ENCODE results near the gene GALNT2. TPM values are rescaled to one million over a fixed set of nuclear protein-coding genes. Genes with fewer than 3 reads are reported as not detected.

The GALNT2 gene
- total and polyA plus RNA-seq, 2 experiments from 2014 or later = 17.8 to 48.3 TPM

DNA sequence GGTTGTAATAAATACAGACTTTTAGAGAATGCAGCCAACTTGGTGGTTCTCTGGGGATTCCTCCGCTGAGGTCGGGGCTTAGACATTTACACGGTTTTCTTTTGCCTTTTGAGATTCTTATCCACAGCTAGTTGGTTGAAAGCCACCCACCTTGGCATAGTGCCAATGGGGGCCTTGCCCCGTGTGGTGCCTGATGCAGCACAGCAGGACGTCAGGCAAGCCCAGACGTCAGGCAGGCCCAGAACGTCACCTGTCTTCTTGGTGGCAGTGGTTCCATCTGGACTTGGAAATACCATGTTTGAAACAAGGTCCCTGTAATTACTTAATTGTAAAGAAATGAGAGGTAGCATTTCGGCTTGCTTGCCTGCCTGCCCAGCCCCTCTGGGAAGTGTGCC lies 78.5 kb downstream of the GALNT2 start (continued):
- TF ChIP-seq ZNF462 (CRISPR knock-in tag; IDR thresholded peaks at IDR 0.05) = no peak
- no peak for TF ChIP-seq JUNB (IDR thresholded peaks at IDR 0.05; ENCODE audit: unreplicated experiment)
- no peak for TF ChIP-seq ZNF114 (CRISPR knock-in tag; IDR thresholded peaks at IDR 0.05)
- TF ChIP-seq ETS1 (IDR thresholded peaks at IDR 0.05) = no peak
- no peak for TF ChIP-seq NANOG (IDR thresholded peaks at IDR 0.05; ENCODE audit: borderline replicate concordance)
- TF ChIP-seq ZNF331 (CRISPR knock-in tag; IDR thresholded peaks at IDR 0.05; ENCODE audit: low read depth) = no peak
- no peak for TF ChIP-seq STAT1 (IDR thresholded peaks at IDR 0.05; ENCODE audit: unreplicated experiment)

DNA sequence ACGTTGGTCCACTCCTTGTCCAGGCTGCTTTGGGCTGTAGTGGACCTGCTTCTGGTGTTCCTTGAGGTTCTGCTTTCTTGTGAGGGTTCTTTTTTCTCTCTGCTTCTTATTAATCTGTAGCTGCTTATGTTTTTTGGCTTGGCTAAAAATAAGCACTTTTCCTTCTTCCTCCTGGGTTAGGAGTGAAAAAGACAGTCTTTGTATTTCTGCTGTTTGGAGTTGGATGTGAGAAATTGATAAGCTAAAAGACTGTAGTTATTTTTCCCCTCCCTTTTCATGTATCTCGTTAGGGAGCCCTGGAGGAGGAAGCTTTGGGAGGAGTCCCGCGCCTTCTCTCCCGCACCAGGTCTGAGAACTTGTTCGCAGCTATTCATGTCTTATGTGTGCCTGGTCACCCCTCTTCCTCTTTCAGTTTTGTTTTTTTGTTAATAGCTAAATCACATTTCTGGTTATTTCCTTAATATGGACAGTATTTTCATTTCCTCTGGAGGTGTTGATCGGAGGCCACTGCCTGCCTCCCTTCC lies 79.0 kb downstream of the GALNT2 start:
- Histone ChIP-seq H2AFZ (no peak overlapping the region), H3K9me2 (ENCODE audit: insufficient read depth) (peaks cover 6% of the 10 kb centered on the region; the same call in 1 of the 2 replicates), H3K36me3 (ENCODE audit: insufficient read depth) (no peaks in the 10 kb centered on the region), H3K79me2 (replicated peaks; ENCODE audit: insufficient read depth) (peaks cover 42% of the 10 kb centered on the region), H3F3A (replicated peaks; ENCODE audit: low read depth) (no peaks in the 10 kb centered on the region), H3K27me3 (ENCODE audit: insufficient read depth) (no peaks in the 10 kb centered on the region), H3K4me1 (ENCODE audit: insufficient read depth) (peaks cover 29% of the 10 kb centered on the region), H3K27ac (ENCODE audit: low read depth) (0 out of 2 replicates have a peak overlapping the region, but pooled peaks have one; percentile 14), H3K4me2 (no peak overlapping the region), H4K20me1 (replicated peaks; ENCODE audit: insufficient read depth) (peaks cover 8% of the 10 kb centered on the region), H3K4me3 (no peak overlapping the region)
- Mint-ChIP-seq H3K36me3 (ENCODE audit: low read depth) (no peaks in the 10 kb centered on the region), H3K4me3 (no peak overlapping the region; the same call in 2 of the 3 replicates), H3K9me3 (no peaks in the 10 kb centered on the region), H3K4me1 (peaks cover 77% of the 10 kb centered on the region), H3K27ac (peak overlapping the region; percentile 56), H3K27me3 (ENCODE audit: insufficient read depth, low read depth, poor library complexity) (peaks cover 6% of the 10 kb centered on the region)
- no peak for TF ChIP-seq EZH2phosphoT487 (IDR thresholded peaks at IDR 0.05; ENCODE audit: unreplicated experiment)
- TF ChIP-seq ETS1 (IDR thresholded peaks at IDR 0.05) = no peak
- no peak for TF ChIP-seq STAT1 (IDR thresholded peaks at IDR 0.05; ENCODE audit: unreplicated experiment)
- TF ChIP-seq REST (IDR thresholded peaks at IDR 0.05; ENCODE audit: unreplicated experiment) = no peak
- no peak for TF ChIP-seq CTCF (conservative IDR thresholded peaks at IDR 0.05; ENCODE audit: low read depth in 2 of 2)
- TF ChIP-seq EZH2 (IDR thresholded peaks at IDR 0.05; ENCODE audit: low read depth, unreplicated experiment) = no peak
- DNase-seq (ENCODE audit: low spot score) (no peak), ATAC-seq (no peak)

Measured in GM23338 (cell line).